ENCODE results near the gene CTRB1. TPM values are rescaled to one million over a fixed set of nuclear protein-coding genes. Genes with fewer than 3 reads are reported as not detected.
"Not testable (repeated sequence)": the region's sequence is repeated elsewhere in the genome, so short reads cannot be mapped to it uniquely, and the experiment has no call there.

The CTRB1 gene
- total RNA-seq, 4 donors from 2014 or later: not detected

- H3K36me3 ChIP-seq: no peaks in the 10 kb centered on the region
- no peak overlapping the region for H3K4me3 ChIP-seq
- H3K27ac ChIP-seq: no peak overlapping the region
- H3K4me1 ChIP-seq: peaks cover 5% of the 10 kb centered on the region
- H3K9me3 ChIP-seq: no peaks in the 10 kb centered on the region
- no peak for TF ChIP-seq CTCF (IDR thresholded peaks at IDR 0.05)
- H3K27me3 ChIP-seq: no peaks in the 10 kb centered on the region
- 81% methylated on average over 13 of the region's 13 CpGs for WGBS
- no peak for DNase-seq (ENCODE audit: low spot score in 2 of 2)
These were observed 10.5 kb upstream of the CTRB1 start for GRCh38 chr16:75208242-75208825.

GRCh38 chr16:75208861-75209505 is 9.8 kb upstream of the CTRB1 start:
- no peak overlapping the region for H3K27ac ChIP-seq
- TF ChIP-seq POLR2A (IDR thresholded peaks at IDR 0.05) (no peak), CTCF (IDR thresholded peaks at IDR 0.05) (no peak), POLR2AphosphoS5 (IDR thresholded peaks at IDR 0.05) (no peak), EP300 (IDR thresholded peaks at IDR 0.05) (no peak)
- no peaks in the 10 kb centered on the region for H3K36me3 ChIP-seq
- no peaks in the 10 kb centered on the region for H3K27me3 ChIP-seq
- no peak for DNase-seq (ENCODE audit: low spot score in 2 of 2)
- WGBS: 94% methylated on average over 27 of the region's 27 CpGs
- H3K9me3 ChIP-seq: no peaks in the 10 kb centered on the region
- no peak overlapping the region for H3K4me3 ChIP-seq
- peaks cover 5% of the 10 kb centered on the region for H3K4me1 ChIP-seq

- WGBS: 90% methylated on average over 7 of the region's 7 CpGs
- DNase-seq (ENCODE audit: low spot score in 2 of 2); H3K36me3 ChIP-seq: not testable (repeated sequence)
These were observed 9.3 kb upstream of the CTRB1 start for GRCh38 chr16:75209514-75209913.

GRCh38 chr16:75209944-75210343 is 8.8 kb upstream of the CTRB1 start:
- Histone ChIP-seq H3K9me3 (no peaks in the 10 kb centered on the region), H3K27ac (no peak overlapping the region), H3K4me1 (peaks cover 5% of the 10 kb centered on the region), H3K36me3 (no peaks in the 10 kb centered on the region), H3K27me3 (no peaks in the 10 kb centered on the region), H3K4me3 (no peak overlapping the region)
- no peak for TF ChIP-seq CTCF (IDR thresholded peaks at IDR 0.05)
- TF ChIP-seq EP300 (IDR thresholded peaks at IDR 0.05): no peak
- no peak for TF ChIP-seq POLR2AphosphoS5 (IDR thresholded peaks at IDR 0.05)
- TF ChIP-seq POLR2A (IDR thresholded peaks at IDR 0.05): no peak
- no peak for DNase-seq (ENCODE audit: low spot score in 2 of 2)
- WGBS: 92% methylated on average over 5 of the region's 5 CpGs

More at GRCh38 chr16:75209514-75209913, 9.3 kb upstream of the CTRB1 start:
- H3K27ac ChIP-seq, H3K4me1 ChIP-seq, H3K9me3 ChIP-seq, H3K4me3 ChIP-seq, H3K27me3 ChIP-seq: not testable (repeated sequence)

- not testable (repeated sequence) for DNase-seq (ENCODE audit: low spot score in 2 of 2); H3K9me3 ChIP-seq; H3K27me3 ChIP-seq; H3K36me3 ChIP-seq; H3K27ac ChIP-seq; H3K4me3 ChIP-seq; H3K4me1 ChIP-seq
- WGBS: 88% methylated on average over 10 of the region's 10 CpGs
These were observed 7.5 kb upstream of the CTRB1 start for GRCh38 chr16:75211286-75211685.

GRCh38 chr16:75216127-75216526 is 2.7 kb upstream of the CTRB1 start:
- no peaks in the 10 kb centered on the region for H3K36me3 ChIP-seq
- no peaks in the 10 kb centered on the region for H3K27me3 ChIP-seq
- H3K27ac ChIP-seq: no peak overlapping the region
- no peak for DNase-seq (ENCODE audit: low spot score in 2 of 2)
- no peak for TF ChIP-seq EP300 (IDR thresholded peaks at IDR 0.05)
- no peak for TF ChIP-seq POLR2AphosphoS5 (IDR thresholded peaks at IDR 0.05)
- no peak for TF ChIP-seq POLR2A (IDR thresholded peaks at IDR 0.05)
- TF ChIP-seq CTCF (IDR thresholded peaks at IDR 0.05): no peak
- WGBS: 85% methylated on average over 2 of the region's 2 CpGs
- no peak overlapping the region for H3K4me3 ChIP-seq
- H3K9me3 ChIP-seq: no peaks in the 10 kb centered on the region
- H3K4me1 ChIP-seq: no peaks in the 10 kb centered on the region
